Upper lobe of left lung (tissue), 4 donors: ENCODE data around the gene DHFR.

ENCODE experiments used
- EP300 ChIP-seq, 4 donors: sonication (generic); formaldehyde crosslinking; IDR thresholded peaks; one replicate each; pipeline ENCODE4 v1.5.1; 2017; ENCODE audit warnings: antibody characterized with exemption in 4 of 4, control low read depth in 2 of 4
- POLR2A ChIP-seq, 4 donors: fragments of 450-650 bp; IDR thresholded peaks; one replicate each; pipeline ENCODE4 v1.5.1; 2016 to 2017; ENCODE audit warnings: antibody characterized with exemption in 4 of 4, mild to moderate bottlenecking in 2 of 4
- POLR2AphosphoS5 ChIP-seq, 2 donors: sonication (generic); formaldehyde crosslinking; IDR thresholded peaks; one replicate each; pipeline ENCODE4 v1.5.1; 2017; ENCODE audit warnings: antibody characterized with exemption in 2 of 2
- TF ChIP-seq, protein P1 (sequence below), 6 experiments: fragments of 450-650 bp in 4 of 6; fragments of 200-600 bp in 2 of 6; sonication (generic) in 2 of 6; IDR thresholded peaks; one replicate each; pipeline ENCODE4 v1.5.1; 2016 to 2019; ENCODE audit warnings: antibody characterized with exemption in 6 of 6

DNA sequence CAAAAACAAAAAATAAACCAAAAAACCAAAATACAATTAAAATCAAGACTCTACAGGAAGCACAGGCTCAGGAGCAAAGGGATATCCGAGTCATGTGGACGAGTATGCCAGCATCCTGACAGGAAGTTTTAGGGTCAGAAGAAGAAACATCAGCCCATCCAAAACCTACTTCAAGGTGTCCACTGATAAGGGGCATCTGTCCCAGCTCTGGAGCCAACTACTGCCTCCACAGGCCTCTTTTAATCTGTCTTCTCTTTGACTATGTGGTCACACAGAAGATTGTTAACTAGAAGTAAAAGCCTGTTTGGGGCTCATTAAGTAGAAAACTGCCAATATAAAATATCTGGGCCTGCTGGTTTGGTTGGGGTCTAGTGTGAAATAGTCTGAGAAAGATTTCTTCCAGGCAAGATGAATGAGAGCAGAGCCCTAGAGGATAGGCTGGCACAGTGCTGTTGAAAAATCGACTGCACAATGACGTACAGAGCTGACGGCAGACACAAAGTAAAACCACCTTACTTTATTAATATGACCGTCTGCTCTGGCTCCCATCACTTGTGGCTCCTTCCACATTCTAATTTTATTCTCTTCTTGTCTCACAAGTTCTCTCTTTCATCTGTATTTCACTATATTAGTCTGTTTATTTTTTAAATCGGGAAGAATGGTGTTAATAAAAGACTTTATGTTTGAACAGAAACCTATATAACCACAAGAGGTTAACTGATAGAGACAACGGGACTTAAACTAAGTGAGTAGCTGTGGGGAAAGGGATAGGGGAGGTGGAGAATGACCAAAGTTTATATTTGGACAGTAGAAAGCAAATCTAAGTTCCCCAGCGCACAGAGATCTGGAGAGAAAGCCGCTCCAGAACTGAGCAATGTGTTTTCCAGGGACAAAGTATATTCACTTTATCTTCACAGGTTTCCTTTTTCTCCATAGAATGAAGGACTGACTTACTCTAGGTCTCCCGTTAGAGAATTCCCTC, 23.2 kb downstream of the DHFR start:
- TF ChIP-seq, protein P1, sequence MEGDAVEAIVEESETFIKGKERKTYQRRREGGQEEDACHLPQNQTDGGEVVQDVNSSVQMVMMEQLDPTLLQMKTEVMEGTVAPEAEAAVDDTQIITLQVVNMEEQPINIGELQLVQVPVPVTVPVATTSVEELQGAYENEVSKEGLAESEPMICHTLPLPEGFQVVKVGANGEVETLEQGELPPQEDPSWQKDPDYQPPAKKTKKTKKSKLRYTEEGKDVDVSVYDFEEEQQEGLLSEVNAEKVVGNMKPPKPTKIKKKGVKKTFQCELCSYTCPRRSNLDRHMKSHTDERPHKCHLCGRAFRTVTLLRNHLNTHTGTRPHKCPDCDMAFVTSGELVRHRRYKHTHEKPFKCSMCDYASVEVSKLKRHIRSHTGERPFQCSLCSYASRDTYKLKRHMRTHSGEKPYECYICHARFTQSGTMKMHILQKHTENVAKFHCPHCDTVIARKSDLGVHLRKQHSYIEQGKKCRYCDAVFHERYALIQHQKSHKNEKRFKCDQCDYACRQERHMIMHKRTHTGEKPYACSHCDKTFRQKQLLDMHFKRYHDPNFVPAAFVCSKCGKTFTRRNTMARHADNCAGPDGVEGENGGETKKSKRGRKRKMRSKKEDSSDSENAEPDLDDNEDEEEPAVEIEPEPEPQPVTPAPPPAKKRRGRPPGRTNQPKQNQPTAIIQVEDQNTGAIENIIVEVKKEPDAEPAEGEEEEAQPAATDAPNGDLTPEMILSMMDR (IDR thresholded peaks at IDR 0.05): no peak
- TF ChIP-seq EP300 (IDR thresholded peaks at IDR 0.05): no peak
- no peak for TF ChIP-seq POLR2A (IDR thresholded peaks at IDR 0.05)
- no peak for TF ChIP-seq POLR2AphosphoS5 (IDR thresholded peaks at IDR 0.05)
